HepG2 (cell line): ENCODE data around the gene EIF3L. TPM values are rescaled to one million over a fixed set of nuclear protein-coding genes. Genes with fewer than 3 reads are reported as not detected.

Experiments used
- AKAP8 ChIP-seq: sonication (generic); formaldehyde crosslinking; IDR thresholded peaks from 2 replicates; pipeline ENCODE4 v1.5.1; 2020; ENCODE audit warnings: mild to moderate bottlenecking, missing genetic modification reagents
- FOXJ3 ChIP-seq: sonication (generic); formaldehyde crosslinking; IDR thresholded peaks from 2 replicates; pipeline ENCODE4 v1.4.0; 2020; ENCODE audit warnings: missing genetic modification reagents, mild to moderate bottlenecking, borderline replicate concordance
- HOXD1 ChIP-seq: sonication (generic); formaldehyde crosslinking; IDR thresholded peaks from 2 replicates; pipeline ENCODE4 v1.5.0; 2020; ENCODE audit warnings: missing genetic modification reagents
- RXRA ChIP-seq: sonication (generic); formaldehyde crosslinking; IDR thresholded peaks from 2 replicates; pipeline ENCODE4 v1.5.1; 2020; ENCODE audit warnings: missing genetic modification reagents
- THAP9 ChIP-seq: sonication (generic); formaldehyde crosslinking; IDR thresholded peaks from 2 replicates; pipeline ENCODE4; 2020; ENCODE audit warnings: missing genetic modification reagents, mild to moderate bottlenecking, borderline replicate concordance
- TRAFD1 ChIP-seq: sonication (generic); formaldehyde crosslinking; IDR thresholded peaks from 2 replicates; pipeline ENCODE4 v1.5.1; 2020; ENCODE audit warnings: missing genetic modification reagents, mild to moderate bottlenecking, borderline replicate concordance
- ZBTB1 ChIP-seq: sonication (generic); formaldehyde crosslinking; IDR thresholded peaks from 2 replicates; pipeline ENCODE4 v1.4.0; 2020; ENCODE audit warnings: missing genetic modification reagents, borderline replicate concordance
- ZBTB10 ChIP-seq: sonication (generic); formaldehyde crosslinking; IDR thresholded peaks from 2 replicates; pipeline ENCODE4 v1.4.0; 2020; ENCODE audit warnings: missing genetic modification reagents, borderline replicate concordance
- ZFP90 ChIP-seq: sonication (generic); formaldehyde crosslinking; IDR thresholded peaks from 2 replicates; pipeline ENCODE4 v1.8.0; 2022; ENCODE audit warnings: missing genetic modification reagents, mild to moderate bottlenecking, inconsistent platforms, borderline replicate concordance
- ZNF253 ChIP-seq: sonication (generic); formaldehyde crosslinking; IDR thresholded peaks from 2 replicates; pipeline ENCODE4 v1.8.0; 2022; ENCODE audit warnings: mild to moderate bottlenecking, missing genetic modification reagents, borderline replicate concordance
- ZNF318 ChIP-seq: sonication (generic); formaldehyde crosslinking; IDR thresholded peaks from 2 replicates; pipeline ENCODE4 v1.4.0; 2020; ENCODE audit warnings: mild to moderate bottlenecking, missing genetic modification reagents
- ZSCAN22 ChIP-seq: sonication (generic); formaldehyde crosslinking; IDR thresholded peaks from 2 replicates; pipeline ENCODE4 v1.4.0; 2020; ENCODE audit warnings: mild to moderate bottlenecking, missing genetic modification reagents
- polyA plus RNA-seq, 8 experiments: library from polyadenylated mRNA; depleted of rRNA in 3 of 8; stranded (reverse) in 7 of 8; unstranded in 1 of 8; fragments of >200 nt; fragmentation: Illumina TruSeq in 4 of 8; extraction: Trizol in 4 of 8; gene quantifications; 2 replicates each; pipeline versions ENCODE4 v1.2.1 to v1.2.3, GENCODE V29; 2011 to 2016; ENCODE audit warnings: low read depth in 4 of 8, missing spikeins in 1 of 8, mixed read lengths in 1 of 8; ENCODE audit not compliant: insufficient read depth in 1 of 8
- total RNA-seq, 5 experiments: library from RNA; depleted of rRNA; stranded (reverse); fragments of >200 nt; fragmentation: Illumina TruSeq; extraction: Trizol; gene quantifications; 2 replicates each; pipeline ENCODE4 v1.2.3, GENCODE V29; 2016; ENCODE audit warnings: low read depth in 1 of 5

Gene EIF3L
- total and polyA plus RNA-seq, 2 of the 13 experiments (the other 11 are each of a cell fraction or from before 2014, with no cell fraction given), result 514 to 793 TPM

GRCh38 chr22:37933711-37934376 is 84.6 kb downstream of the EIF3L start (continued):
- TF ChIP-seq ZNF318 (CRISPR knock-in tag) (0 out of 2 replicates have a peak, but pooled peaks have one; percentile 32), ZBTB10 (CRISPR knock-in tag) (no peak), ZBTB1 (no peak), RXRA (CRISPR knock-in tag) (peak; percentile 67; the same call in 1 of the 2 replicates), THAP9 (CRISPR knock-in tag) (peak; percentile 68; the same call in 1 of the 2 replicates), TRAFD1 (no peak), AKAP8 (0 out of 2 replicates have a peak, but pooled peaks have one; percentile 46), ZSCAN22 (CRISPR knock-in tag) (no peak), ZNF253 (no peak), FOXJ3 (CRISPR knock-in tag) (peak; percentile 48; the same call in 1 of the 2 replicates), HOXD1 (CRISPR knock-in tag) (no peak), ZFP90 (CRISPR knock-in tag) (0 out of 2 replicates have a peak, but pooled peaks have one; percentile 61)
